ENCODE data around the gene ROS1.

Gene ROS1

GRCh38 chr6:117409863-117410262 lies 15.9 kb downstream of the ROS1 start:
- Histone ChIP-seq H3K27ac (ENCODE audit: poor library complexity, severe bottlenecking) (no peak overlapping the region), H3K36me3 (ENCODE audit: low read depth) (no peaks in the 10 kb centered on the region), H3K9me3 (ENCODE audit: severe bottlenecking) (no peaks in the 10 kb centered on the region), H3K4me1 (ENCODE audit: insufficient read depth, poor library complexity, severe bottlenecking) (no peaks in the 10 kb centered on the region), H3K4me3 (ENCODE audit: severe bottlenecking) (no peak overlapping the region), H3K27me3 (ENCODE audit: insufficient read depth, poor library complexity, severe bottlenecking) (no peaks in the 10 kb centered on the region)
- DNase-seq (ENCODE audit: low spot score) = no peak
- no peak for TF ChIP-seq CTCF (IDR thresholded peaks at IDR 0.05; ENCODE audit: poor library complexity, severe bottlenecking)
- ATAC-seq (ENCODE audit: low read depth) = no peak

- H3K27me3 ChIP-seq (ENCODE audit: insufficient read depth, poor library complexity, severe bottlenecking) = no peaks in the 10 kb centered on the region
- H3K4me3 ChIP-seq (ENCODE audit: severe bottlenecking) = no peak overlapping the region
- DNase-seq (ENCODE audit: low spot score) (no peak), ATAC-seq (ENCODE audit: low read depth) (no peak)
- H3K4me1 ChIP-seq (ENCODE audit: insufficient read depth, poor library complexity, severe bottlenecking) = no peaks in the 10 kb centered on the region
- H3K9me3 ChIP-seq (ENCODE audit: severe bottlenecking) = no peaks in the 10 kb centered on the region
- TF ChIP-seq CTCF (IDR thresholded peaks at IDR 0.05; ENCODE audit: poor library complexity, severe bottlenecking) = no peak
- H3K27ac ChIP-seq (ENCODE audit: poor library complexity, severe bottlenecking) = no peak overlapping the region
- H3K36me3 ChIP-seq (ENCODE audit: low read depth) = no peaks in the 10 kb centered on the region
These were observed 16.3 kb downstream of the ROS1 start for GRCh38 chr6:117409420-117409819.

GRCh38 chr6:117404548-117404947 lies 21.2 kb downstream of the ROS1 start:
- H3K27me3 ChIP-seq (ENCODE audit: insufficient read depth, poor library complexity, severe bottlenecking) = no peaks in the 10 kb centered on the region
- no peaks in the 10 kb centered on the region for H3K4me1 ChIP-seq (ENCODE audit: insufficient read depth, poor library complexity, severe bottlenecking)
- H3K9me3 ChIP-seq (ENCODE audit: severe bottlenecking) = no peaks in the 10 kb centered on the region
- H3K4me3 ChIP-seq (ENCODE audit: severe bottlenecking) = no peak overlapping the region
- TF ChIP-seq CTCF (IDR thresholded peaks at IDR 0.05; ENCODE audit: poor library complexity, severe bottlenecking) = peak; percentile 50
- no peak overlapping the region for H3K27ac ChIP-seq (ENCODE audit: poor library complexity, severe bottlenecking)
- DNase-seq (ENCODE audit: low spot score) (no peak), ATAC-seq (ENCODE audit: low read depth) (peak; percentile 72)
- H3K36me3 ChIP-seq (ENCODE audit: low read depth) = no peaks in the 10 kb centered on the region

GRCh38 chr6:117401799-117402198 lies 23.9 kb downstream of the ROS1 start:
- H3K27ac ChIP-seq (ENCODE audit: poor library complexity, severe bottlenecking) = no peak overlapping the region
- H3K4me1 ChIP-seq (ENCODE audit: insufficient read depth, poor library complexity, severe bottlenecking) = no peaks in the 10 kb centered on the region
- H3K4me3 ChIP-seq (ENCODE audit: severe bottlenecking) = no peak overlapping the region
- TF ChIP-seq CTCF (IDR thresholded peaks at IDR 0.05; ENCODE audit: poor library complexity, severe bottlenecking) = no peak
- no peaks in the 10 kb centered on the region for H3K9me3 ChIP-seq (ENCODE audit: severe bottlenecking)
- DNase-seq (ENCODE audit: low spot score) = no peak
- no peaks in the 10 kb centered on the region for H3K27me3 ChIP-seq (ENCODE audit: insufficient read depth, poor library complexity, severe bottlenecking)
- no peak for ATAC-seq (ENCODE audit: low read depth)
- no peaks in the 10 kb centered on the region for H3K36me3 ChIP-seq (ENCODE audit: low read depth)

GRCh38 chr6:117399924-117400323 lies 25.8 kb downstream of the ROS1 start:
- peak; percentile 57; the same call in 1 of the 3 replicates for ATAC-seq (ENCODE audit: low read depth)
- peak; percentile 52 for TF ChIP-seq CTCF (IDR thresholded peaks at IDR 0.05; ENCODE audit: poor library complexity, severe bottlenecking)

More at GRCh38 chr6:117399924-117400323, 25.8 kb downstream of the ROS1 start:
- no peak for DNase-seq (ENCODE audit: low spot score)
- no peaks in the 10 kb centered on the region for H3K9me3 ChIP-seq (ENCODE audit: severe bottlenecking)
- no peaks in the 10 kb centered on the region for H3K27me3 ChIP-seq (ENCODE audit: insufficient read depth, poor library complexity, severe bottlenecking)
- no peak overlapping the region for H3K4me3 ChIP-seq (ENCODE audit: severe bottlenecking)
- no peak overlapping the region for H3K27ac ChIP-seq (ENCODE audit: poor library complexity, severe bottlenecking)
- H3K36me3 ChIP-seq (ENCODE audit: low read depth) = no peaks in the 10 kb centered on the region
- H3K4me1 ChIP-seq (ENCODE audit: insufficient read depth, poor library complexity, severe bottlenecking) = no peaks in the 10 kb centered on the region
